Subcutaneous adipose tissue (tissue), 4 donors: ENCODE measurements around the gene HNRNPUL2. TPM values are rescaled to one million over a fixed set of nuclear protein-coding genes. Genes with fewer than 3 reads are reported as not detected.

Experiments used
- total RNA-seq, 4 donors: library from RNA; depleted of rRNA; stranded (reverse); fragments of >200 nt; gene quantifications; one replicate each; pipeline ENCODE4 v1.1.0, GENCODE V29; 2016
- TF ChIP-seq, protein P1 (sequence below): fragments of 450-650 bp; IDR thresholded peaks from one replicate; pipeline ENCODE4 v1.5.1; 2016; ENCODE audit warnings: low read depth, mild to moderate bottlenecking, control low read depth, antibody characterized with exemption, moderate library complexity

The HNRNPUL2 gene
- total RNA-seq, 4 donors from 2014 or later: 21.2 to 35.2 (median 29.3) TPM

DNA sequence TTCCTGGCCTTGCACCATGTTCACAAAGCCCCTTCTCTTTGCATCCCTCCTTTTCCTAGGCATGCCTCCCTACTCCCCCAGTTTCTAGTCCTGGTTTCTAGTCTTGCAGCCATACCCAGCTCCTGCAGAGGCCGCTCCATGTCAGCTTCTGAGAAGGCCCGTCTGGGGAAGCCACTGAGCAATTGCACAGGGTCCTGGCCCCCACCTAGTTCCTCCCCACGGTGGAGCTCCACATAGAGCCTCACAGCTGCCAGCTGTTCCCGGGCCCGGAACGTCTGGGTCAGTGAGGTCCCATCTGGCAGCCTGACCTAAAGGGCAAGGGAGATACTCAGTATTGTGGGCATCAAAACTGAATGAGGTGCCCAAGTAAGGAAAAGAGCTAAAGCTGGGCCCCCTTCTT is 50.6 kb downstream of the HNRNPUL2 start:
- TF ChIP-seq, protein P1, sequence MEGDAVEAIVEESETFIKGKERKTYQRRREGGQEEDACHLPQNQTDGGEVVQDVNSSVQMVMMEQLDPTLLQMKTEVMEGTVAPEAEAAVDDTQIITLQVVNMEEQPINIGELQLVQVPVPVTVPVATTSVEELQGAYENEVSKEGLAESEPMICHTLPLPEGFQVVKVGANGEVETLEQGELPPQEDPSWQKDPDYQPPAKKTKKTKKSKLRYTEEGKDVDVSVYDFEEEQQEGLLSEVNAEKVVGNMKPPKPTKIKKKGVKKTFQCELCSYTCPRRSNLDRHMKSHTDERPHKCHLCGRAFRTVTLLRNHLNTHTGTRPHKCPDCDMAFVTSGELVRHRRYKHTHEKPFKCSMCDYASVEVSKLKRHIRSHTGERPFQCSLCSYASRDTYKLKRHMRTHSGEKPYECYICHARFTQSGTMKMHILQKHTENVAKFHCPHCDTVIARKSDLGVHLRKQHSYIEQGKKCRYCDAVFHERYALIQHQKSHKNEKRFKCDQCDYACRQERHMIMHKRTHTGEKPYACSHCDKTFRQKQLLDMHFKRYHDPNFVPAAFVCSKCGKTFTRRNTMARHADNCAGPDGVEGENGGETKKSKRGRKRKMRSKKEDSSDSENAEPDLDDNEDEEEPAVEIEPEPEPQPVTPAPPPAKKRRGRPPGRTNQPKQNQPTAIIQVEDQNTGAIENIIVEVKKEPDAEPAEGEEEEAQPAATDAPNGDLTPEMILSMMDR: no peak

DNA sequence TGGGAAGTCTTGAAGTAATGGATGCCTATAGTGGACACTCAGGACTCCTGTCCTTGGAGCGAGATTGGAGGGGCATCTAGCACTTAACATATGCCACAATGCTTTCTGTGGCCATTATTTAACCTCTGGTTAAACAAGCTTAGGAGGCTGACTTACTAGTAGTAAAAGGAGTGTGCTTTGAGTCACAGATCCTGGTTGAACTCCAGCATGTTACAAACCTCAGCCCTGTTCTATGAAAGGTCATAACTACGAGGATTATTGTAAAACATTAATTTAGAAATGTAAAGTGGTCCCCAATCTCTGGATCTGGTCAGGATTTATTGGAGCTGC is 54.1 kb downstream of the HNRNPUL2 start:
- TF ChIP-seq, protein P1: no peak

DNA sequence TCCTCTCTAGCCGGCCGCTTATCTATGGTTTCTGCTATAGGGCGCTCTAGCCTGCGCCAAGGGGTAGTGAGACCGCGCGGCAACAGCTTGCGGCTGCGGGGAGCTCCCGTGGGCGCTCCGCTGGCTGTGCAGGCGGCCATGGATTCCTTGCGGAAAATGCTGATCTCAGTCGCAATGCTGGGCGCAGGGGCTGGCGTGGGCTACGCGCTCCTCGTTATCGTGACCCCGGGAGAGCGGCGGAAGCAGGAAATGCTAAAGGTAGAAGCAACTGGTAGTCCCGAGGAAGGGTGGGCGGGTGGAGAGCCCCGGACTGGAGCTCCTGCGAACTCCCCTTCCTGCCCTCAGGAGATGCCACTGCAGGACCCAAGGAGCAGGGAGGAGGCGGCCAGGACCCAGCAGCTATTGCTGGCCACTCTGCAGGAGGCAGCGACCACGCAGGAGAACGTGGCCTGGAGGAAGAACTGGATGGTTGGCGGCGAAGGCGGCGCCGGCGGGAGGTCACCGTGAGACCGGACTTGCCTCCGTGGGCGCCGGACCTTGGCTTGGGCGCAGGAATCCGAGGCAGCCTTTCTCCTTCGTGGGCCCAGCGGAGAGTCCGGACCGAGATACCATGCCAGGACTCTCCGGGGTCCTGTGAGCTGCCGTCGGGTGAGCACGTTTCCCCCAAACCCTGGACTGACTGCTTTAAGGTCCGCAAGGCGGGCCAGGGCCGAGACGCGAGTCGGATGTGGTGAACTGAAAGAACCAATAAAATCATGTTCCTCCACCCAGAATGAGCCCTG is 55.5 kb downstream of the HNRNPUL2 start, which contains the start of the genes LBHD1 and UQCC3:
Gene LBHD1, minus strand, starts transcription at position 660 of the 782 bp plus-strand sequence. CDS start 2,236 bp downstream, outside the sequence.
Gene UQCC3, plus strand, starts transcription at position 66 of the 782 bp plus-strand sequence. Its CDS starts 73 bp downstream, at position 139.
- TF ChIP-seq, protein P1: no peak

DNA sequence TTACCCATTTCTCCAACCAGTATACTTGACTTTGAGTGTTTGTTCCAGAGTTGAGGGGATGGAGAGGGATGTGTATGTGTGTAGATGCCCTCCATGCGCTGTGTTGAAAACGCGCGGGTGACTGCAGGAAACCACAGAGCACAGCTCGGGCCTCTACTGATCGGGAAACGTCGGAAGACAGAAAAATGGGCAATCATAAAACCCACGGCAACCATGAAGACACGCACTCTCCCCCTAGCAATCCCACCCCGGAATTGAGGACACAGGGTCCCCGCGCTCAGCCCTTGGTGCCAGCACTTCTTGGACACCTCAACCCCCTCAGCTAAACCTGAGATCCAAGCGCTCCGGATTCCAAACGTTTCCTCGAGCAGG is 56.0 kb downstream of the HNRNPUL2 start:
- TF ChIP-seq, protein P1: no peak

DNA sequence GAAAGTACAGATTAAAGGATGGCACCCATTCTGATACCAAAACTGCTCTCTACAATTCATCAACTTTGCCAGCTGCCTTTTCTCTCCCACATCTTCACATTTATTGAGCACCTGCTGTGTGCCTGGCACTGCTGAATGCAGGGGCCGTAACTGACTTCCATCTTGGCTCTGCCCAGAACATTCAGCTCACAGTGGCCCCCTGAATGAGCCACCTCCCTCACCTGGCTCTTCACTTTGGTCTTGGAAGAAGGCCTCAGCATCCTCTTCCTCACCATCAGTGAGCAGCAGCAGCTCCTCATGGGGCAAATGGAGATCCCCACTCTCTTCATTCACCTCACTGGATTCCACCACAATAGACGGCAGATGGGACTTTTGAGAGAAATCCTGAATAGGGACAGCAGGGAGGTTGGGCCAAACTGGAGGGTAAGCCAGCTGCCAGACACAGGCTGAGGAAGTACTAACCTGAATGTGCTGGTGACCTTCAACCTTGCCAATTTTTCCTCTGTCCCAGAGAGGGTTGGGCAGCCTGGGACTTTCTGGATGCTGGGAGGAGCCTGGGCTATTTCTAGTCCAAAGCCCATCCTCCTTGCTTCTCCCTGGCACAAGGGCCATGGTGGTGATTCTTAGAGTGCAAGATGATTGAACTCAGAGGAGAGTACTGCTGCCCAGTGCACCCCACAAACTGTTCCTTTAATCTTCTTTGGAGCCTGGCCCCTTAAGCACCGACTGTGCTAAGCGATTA is 57.7 kb downstream of the HNRNPUL2 start:
- TF ChIP-seq, protein P1: no peak

DNA sequence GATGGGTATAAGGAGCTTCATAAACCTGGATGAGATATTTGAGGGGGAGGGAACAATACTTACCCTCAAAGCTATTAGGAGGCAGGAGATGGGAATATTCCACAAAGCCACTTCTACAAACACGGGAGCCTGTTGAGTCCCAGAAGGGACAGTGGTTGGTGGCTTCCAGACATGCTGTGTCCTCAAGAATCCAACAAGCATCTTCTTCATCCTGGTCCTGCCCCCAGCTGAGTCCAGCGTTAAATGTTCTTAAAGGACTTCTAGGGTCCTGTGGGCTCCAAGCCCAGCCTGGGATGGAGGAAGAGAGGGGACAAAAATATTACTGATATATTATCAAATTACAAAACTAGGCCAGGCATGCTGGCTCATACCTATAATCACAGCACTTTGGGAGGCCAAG is 59.8 kb downstream of the HNRNPUL2 start:
- TF ChIP-seq, protein P1: no peak

DNA sequence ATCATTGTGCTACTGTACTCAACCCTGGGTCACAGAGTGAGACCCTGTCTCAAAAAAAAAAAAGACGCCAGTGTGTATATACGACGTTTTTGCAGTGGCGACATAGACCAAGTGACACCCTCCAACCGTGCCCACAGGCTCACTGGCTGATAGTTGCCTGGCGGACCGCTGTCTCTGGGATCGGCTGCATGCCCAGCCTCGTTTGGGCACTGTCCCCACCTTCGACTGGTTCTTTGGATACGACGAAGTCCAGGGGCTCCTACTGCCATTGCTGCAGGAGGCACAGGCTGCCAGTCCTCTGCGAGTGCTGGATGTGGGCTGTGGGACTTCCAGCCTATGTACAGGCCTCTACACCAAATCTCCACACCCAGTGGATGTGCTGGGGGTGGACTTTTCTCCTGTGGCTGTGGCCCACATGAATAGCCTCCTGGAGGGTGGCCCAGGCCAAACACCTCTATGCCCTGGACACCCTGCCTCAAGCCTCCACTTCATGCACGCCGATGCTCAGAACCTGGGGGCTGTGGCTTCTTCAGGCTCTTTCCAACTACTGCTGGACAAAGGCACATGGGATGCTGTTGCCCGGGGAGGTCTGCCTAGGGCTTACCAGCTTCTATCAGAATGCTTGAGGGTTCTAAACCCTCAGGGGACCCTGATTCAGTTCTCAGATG is 60.9 kb downstream of the HNRNPUL2 start:
- TF ChIP-seq, protein P1: no peak
